Measurements from ENCODE around the gene SNX32. TPM values are rescaled to one million over a fixed set of nuclear protein-coding genes. Genes with fewer than 3 reads are reported as not detected.
A peak's percentile ranks its signal among the peaks of the same experiment; 100 is the strongest.

SNX32 gene
- total and polyA plus RNA-seq, 9 of the 15 experiments (the other 6 are each of a cell fraction or from before 2014, with no cell fraction given) = 0.03 TPM; not detected in 7

DNA sequence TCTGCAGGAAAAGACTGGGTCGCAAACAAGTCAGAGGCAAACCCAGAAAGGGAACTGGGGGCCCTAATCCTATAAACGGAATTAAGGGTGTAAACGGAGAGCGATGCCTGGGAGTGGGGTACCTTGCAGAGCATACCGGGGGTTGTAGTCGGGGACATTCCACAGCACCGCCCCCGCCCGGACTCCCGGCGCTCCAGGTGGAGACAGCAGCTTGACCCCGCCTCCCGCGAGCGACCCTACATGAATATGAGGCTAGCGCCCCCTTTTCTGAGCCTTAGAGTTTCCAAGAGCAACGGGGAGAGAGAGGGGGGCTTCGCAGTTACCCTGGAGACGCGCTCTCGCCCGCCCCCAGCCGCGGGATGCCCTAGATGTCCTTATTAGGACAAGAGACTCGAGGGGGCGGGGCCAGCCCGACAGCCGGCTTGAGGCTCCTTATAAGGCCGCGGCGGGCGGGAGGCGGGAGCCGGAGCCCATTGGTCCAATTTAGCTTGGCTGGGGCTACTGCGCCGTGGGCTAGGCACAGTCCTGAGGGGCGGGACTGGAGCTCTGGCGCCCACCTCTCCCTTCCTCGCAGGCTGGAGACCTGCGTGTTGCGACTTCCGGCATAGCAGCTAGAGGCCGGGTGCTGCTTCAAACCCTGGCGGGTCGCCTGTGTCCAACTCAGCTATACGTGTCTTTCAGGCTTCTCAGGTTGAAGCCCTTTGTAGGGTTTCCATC, 25.5 kb downstream of the SNX32 start (continued):
- TF ChIP-seq, protein P1, sequence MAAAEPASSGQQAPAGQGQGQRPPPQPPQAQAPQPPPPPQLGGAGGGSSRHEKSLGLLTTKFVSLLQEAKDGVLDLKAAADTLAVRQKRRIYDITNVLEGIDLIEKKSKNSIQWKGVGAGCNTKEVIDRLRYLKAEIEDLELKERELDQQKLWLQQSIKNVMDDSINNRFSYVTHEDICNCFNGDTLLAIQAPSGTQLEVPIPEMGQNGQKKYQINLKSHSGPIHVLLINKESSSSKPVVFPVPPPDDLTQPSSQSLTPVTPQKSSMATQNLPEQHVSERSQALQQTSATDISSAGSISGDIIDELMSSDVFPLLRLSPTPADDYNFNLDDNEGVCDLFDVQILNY (CRISPR knock-in tag; IDR thresholded peaks at IDR 0.05) = no peak
- no peak for TF ChIP-seq RAD51 (IDR thresholded peaks at IDR 0.05; ENCODE audit: borderline replicate concordance, low read depth)
- no peak for TF ChIP-seq PCBP1 (IDR thresholded peaks at IDR 0.05; ENCODE audit: low read depth, low read length, poor library complexity, severe bottlenecking)
- TF ChIP-seq MCM5 (IDR thresholded peaks at IDR 0.05; ENCODE audit: low read depth) = no peak
- TF ChIP-seq TCF7 (IDR thresholded peaks at IDR 0.05; ENCODE audit: borderline replicate concordance) = no peak
- TF ChIP-seq TAF1 (IDR thresholded peaks at IDR 0.05; ENCODE audit: control insufficient read depth, extremely low read depth, insufficient read depth, low read length, severe bottlenecking) = peak; percentile 94
- TF ChIP-seq, protein P2, sequence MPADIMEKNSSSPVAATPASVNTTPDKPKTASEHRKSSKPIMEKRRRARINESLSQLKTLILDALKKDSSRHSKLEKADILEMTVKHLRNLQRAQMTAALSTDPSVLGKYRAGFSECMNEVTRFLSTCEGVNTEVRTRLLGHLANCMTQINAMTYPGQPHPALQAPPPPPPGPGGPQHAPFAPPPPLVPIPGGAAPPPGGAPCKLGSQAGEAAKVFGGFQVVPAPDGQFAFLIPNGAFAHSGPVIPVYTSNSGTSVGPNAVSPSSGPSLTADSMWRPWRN (IDR thresholded peaks at IDR 0.05; ENCODE audit: low read depth) = no peak
- TF ChIP-seq, protein P3, sequence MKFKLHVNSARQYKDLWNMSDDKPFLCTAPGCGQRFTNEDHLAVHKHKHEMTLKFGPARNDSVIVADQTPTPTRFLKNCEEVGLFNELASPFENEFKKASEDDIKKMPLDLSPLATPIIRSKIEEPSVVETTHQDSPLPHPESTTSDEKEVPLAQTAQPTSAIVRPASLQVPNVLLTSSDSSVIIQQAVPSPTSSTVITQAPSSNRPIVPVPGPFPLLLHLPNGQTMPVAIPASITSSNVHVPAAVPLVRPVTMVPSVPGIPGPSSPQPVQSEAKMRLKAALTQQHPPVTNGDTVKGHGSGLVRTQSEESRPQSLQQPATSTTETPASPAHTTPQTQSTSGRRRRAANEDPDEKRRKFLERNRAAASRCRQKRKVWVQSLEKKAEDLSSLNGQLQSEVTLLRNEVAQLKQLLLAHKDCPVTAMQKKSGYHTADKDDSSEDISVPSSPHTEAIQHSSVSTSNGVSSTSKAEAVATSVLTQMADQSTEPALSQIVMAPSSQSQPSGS (CRISPR knock-in tag; IDR thresholded peaks at IDR 0.05) = no peak
- TF ChIP-seq MXI1 (IDR thresholded peaks at IDR 0.05; ENCODE audit: low read depth, low read length) = peak; percentile 59; the same call in 1 of the 2 replicates
- no peak for TF ChIP-seq SMAD4 (CRISPR knock-in tag; conservative IDR thresholded peaks at IDR 0.05)
- TF ChIP-seq, protein P4, sequence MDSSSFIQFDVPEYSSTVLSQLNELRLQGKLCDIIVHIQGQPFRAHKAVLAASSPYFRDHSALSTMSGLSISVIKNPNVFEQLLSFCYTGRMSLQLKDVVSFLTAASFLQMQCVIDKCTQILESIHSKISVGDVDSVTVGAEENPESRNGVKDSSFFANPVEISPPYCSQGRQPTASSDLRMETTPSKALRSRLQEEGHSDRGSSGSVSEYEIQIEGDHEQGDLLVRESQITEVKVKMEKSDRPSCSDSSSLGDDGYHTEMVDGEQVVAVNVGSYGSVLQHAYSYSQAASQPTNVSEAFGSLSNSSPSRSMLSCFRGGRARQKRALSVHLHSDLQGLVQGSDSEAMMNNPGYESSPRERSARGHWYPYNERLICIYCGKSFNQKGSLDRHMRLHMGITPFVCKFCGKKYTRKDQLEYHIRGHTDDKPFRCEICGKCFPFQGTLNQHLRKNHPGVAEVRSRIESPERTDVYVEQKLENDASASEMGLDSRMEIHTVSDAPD (CRISPR knock-in tag; IDR thresholded peaks at IDR 0.05) = no peak
- TF ChIP-seq CXXC5 (CRISPR knock-in tag; IDR thresholded peaks at IDR 0.05) = peak; percentile 77
- TF ChIP-seq, protein P5, sequence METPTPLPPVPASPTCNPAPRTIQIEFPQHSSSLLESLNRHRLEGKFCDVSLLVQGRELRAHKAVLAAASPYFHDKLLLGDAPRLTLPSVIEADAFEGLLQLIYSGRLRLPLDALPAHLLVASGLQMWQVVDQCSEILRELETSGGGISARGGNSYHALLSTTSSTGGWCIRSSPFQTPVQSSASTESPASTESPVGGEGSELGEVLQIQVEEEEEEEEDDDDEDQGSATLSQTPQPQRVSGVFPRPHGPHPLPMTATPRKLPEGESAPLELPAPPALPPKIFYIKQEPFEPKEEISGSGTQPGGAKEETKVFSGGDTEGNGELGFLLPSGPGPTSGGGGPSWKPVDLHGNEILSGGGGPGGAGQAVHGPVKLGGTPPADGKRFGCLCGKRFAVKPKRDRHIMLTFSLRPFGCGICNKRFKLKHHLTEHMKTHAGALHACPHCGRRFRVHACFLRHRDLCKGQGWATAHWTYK (CRISPR knock-in tag; IDR thresholded peaks at IDR 0.05) = no peak
- no peak for TF ChIP-seq TRIM24 (IDR thresholded peaks at IDR 0.05)
- TF ChIP-seq, protein P6, sequence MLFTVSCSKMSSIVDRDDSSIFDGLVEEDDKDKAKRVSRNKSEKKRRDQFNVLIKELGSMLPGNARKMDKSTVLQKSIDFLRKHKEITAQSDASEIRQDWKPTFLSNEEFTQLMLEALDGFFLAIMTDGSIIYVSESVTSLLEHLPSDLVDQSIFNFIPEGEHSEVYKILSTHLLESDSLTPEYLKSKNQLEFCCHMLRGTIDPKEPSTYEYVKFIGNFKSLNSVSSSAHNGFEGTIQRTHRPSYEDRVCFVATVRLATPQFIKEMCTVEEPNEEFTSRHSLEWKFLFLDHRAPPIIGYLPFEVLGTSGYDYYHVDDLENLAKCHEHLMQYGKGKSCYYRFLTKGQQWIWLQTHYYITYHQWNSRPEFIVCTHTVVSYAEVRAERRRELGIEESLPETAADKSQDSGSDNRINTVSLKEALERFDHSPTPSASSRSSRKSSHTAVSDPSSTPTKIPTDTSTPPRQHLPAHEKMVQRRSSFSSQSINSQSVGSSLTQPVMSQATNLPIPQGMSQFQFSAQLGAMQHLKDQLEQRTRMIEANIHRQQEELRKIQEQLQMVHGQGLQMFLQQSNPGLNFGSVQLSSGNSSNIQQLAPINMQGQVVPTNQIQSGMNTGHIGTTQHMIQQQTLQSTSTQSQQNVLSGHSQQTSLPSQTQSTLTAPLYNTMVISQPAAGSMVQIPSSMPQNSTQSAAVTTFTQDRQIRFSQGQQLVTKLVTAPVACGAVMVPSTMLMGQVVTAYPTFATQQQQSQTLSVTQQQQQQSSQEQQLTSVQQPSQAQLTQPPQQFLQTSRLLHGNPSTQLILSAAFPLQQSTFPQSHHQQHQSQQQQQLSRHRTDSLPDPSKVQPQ (CRISPR knock-in tag; IDR thresholded peaks at IDR 0.05; ENCODE audit: borderline replicate concordance) = no peak
